ENCODE data around the gene PGAP1. TPM values are rescaled to one million over a fixed set of nuclear protein-coding genes. Genes with fewer than 3 reads are reported as not detected.

Gene PGAP1
- total RNA-seq, 4 donors from 2014 or later, result 19.4 to 76.3 (median 23.7) TPM

- intact Hi-C loops (cut with DNase I; ENCODE audit: low total_unique reads), result no loop called here
- DNase-seq, result no peak
Observed at GRCh38 chr2:196941398-196942078, 15.0 kb upstream of the PGAP1 start.

GRCh38 chr2:196939371-196939770 lies 12.9 kb upstream of the PGAP1 start:
- Histone ChIP-seq H3K36me3 (no peaks in the 10 kb centered on the region), H3K27ac (no peak overlapping the region), H3K4me3 (no peak overlapping the region), H3K27me3 (no peaks in the 10 kb centered on the region), H3K4me1 (no peaks in the 10 kb centered on the region), H3K9me3 (no peaks in the 10 kb centered on the region)
- intact Hi-C loops (cut with DNase I; ENCODE audit: low total_unique reads), result no loop called here
- no peak for DNase-seq
- TF ChIP-seq CTCF (IDR thresholded peaks at IDR 0.05), result no peak
- no peak for TF ChIP-seq POLR2A (IDR thresholded peaks at IDR 0.05)

More at GRCh38 chr2:196941398-196942078, 15.0 kb upstream of the PGAP1 start:
- no peak for TF ChIP-seq CTCF (IDR thresholded peaks at IDR 0.05)
- TF ChIP-seq POLR2A (IDR thresholded peaks at IDR 0.05), result no peak
- Histone ChIP-seq H3K27me3 (no peaks in the 10 kb centered on the region), H3K9me3 (no peaks in the 10 kb centered on the region), H3K4me3 (no peak overlapping the region), H3K4me1 (no peaks in the 10 kb centered on the region), H3K27ac (no peak overlapping the region), H3K36me3 (no peaks in the 10 kb centered on the region)

- Histone ChIP-seq H3K9me3 (no peaks in the 10 kb centered on the region), H3K27me3 (no peaks in the 10 kb centered on the region), H3K27ac (no peak overlapping the region), H3K4me3 (no peak overlapping the region), H3K36me3 (no peaks in the 10 kb centered on the region), H3K4me1 (no peaks in the 10 kb centered on the region)
- DNase-seq, result no peak
- intact Hi-C loops (cut with DNase I; ENCODE audit: low total_unique reads), result no loop called here
- TF ChIP-seq CTCF (IDR thresholded peaks at IDR 0.05), result no peak
Observed at GRCh38 chr2:196935432-196935831, 8.9 kb upstream of the PGAP1 start.

DNA sequence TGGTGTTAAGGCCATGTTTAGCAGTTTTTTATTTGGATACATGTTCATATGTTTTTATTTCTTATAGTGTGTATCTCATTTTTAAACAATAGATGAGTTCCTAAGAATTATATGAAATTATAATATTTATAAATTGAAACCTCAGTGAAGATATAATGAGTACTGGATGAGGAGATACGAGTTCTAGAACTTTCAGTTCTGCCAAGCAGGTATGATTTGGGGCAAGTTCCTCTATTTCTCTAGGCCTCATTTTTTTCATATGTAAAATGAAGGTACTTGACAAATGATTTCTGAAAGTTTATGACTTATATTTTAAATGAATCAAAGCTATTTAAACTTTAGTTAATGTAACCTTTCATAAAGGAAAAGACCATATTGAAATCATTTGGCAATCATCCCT lies 8.2 kb upstream of the PGAP1 start:
- intact Hi-C loops (cut with DNase I; ENCODE audit: low total_unique reads), result no loop called here
- no peak for TF ChIP-seq POLR2A (IDR thresholded peaks at IDR 0.05)
- TF ChIP-seq CTCF (IDR thresholded peaks at IDR 0.05), result no peak
- Histone ChIP-seq H3K9me3 (no peaks in the 10 kb centered on the region), H3K36me3 (no peaks in the 10 kb centered on the region), H3K4me3 (no peak overlapping the region), H3K27me3 (no peaks in the 10 kb centered on the region), H3K27ac (no peak overlapping the region), H3K4me1 (no peaks in the 10 kb centered on the region)
- DNase-seq, result no peak

GRCh38 chr2:196931555-196931954 lies 5.0 kb upstream of the PGAP1 start:
- Histone ChIP-seq H3K4me1 (peaks cover 0 to 7% of the 10 kb centered on the region in 2 donors), H3K36me3 (no peaks in the 10 kb centered on the region), H3K4me3 (no peak overlapping the region), H3K9me3 (no peaks in the 10 kb centered on the region), H3K27ac (no peak overlapping the region), H3K27me3 (no peaks in the 10 kb centered on the region)
- DNase-seq, result no peak
- intact Hi-C loops (cut with DNase I; ENCODE audit: low total_unique reads), result no loop called here
- no peak for TF ChIP-seq POLR2A (IDR thresholded peaks at IDR 0.05)
- TF ChIP-seq CTCF (IDR thresholded peaks at IDR 0.05), result no peak

Data from uterus (tissue), 4 donors.